ENCODE results near the gene EXOC6B. TPM values are rescaled to one million over a fixed set of nuclear protein-coding genes. Genes with fewer than 3 reads are reported as not detected.

Gene EXOC6B
- total and polyA plus RNA-seq, 10 of the 15 experiments (the other 5 are each of a cell fraction or from before 2014, with no cell fraction given) = 0.23 to 2.2 (median 1.2) TPM

GRCh38 chr2:72270556-72271275 lies 555.1 kb downstream of the EXOC6B start (continued):
- TF ChIP-seq E2F8 (IDR thresholded peaks at IDR 0.05; ENCODE audit: low read depth, partially characterized antibody) = no peak
- no peak for TF ChIP-seq ZNF217 (IDR thresholded peaks at IDR 0.05)
- no peak for TF ChIP-seq JUND (IDR thresholded peaks at IDR 0.05; ENCODE audit: low read depth, low read length)
- no peak for TF ChIP-seq NFYA (IDR thresholded peaks at IDR 0.05; ENCODE audit: borderline replicate concordance, low read depth, low read length)

GRCh38 chr2:72263776-72264060 lies 562.1 kb downstream of the EXOC6B start:
- RAD21 ChIA-PET (ENCODE audit: unreplicated experiment) = no interaction called here
- no peak overlapping the region for H3K4me3 ChIP-seq
- no peak overlapping the region for H3K9ac ChIP-seq (ENCODE audit: control insufficient read depth, insufficient read depth, low read length)
- CTCF ChIA-PET = no interaction called here
- H3K4me1 ChIP-seq (ENCODE audit: control insufficient read depth, insufficient read depth, low read length) = no peaks in the 10 kb centered on the region
- POLR2A ChIA-PET = no interaction called here
- no peaks in the 10 kb centered on the region for H3K79me2 ChIP-seq (ENCODE audit: control insufficient read depth, insufficient read depth, low read length)
- FAIRE-seq (no peak), DNase-seq (ENCODE audit: low read depth, low spot score) (no peak), ATAC-seq (no peak)
- no peaks in the 10 kb centered on the region for H3K27me3 ChIP-seq (replicated peaks in 1 of 2; ENCODE audit: control insufficient read depth in 2 of 2, insufficient read depth in 2 of 2, low read length in 1 of 2)
- in situ Hi-C loops (cut with MboI) (no loop called here), intact Hi-C loops (cut with micrococcal nuclease; ENCODE audit: unreplicated experiment) (no loop called here)
- H4K20me1 ChIP-seq (ENCODE audit: control insufficient read depth, insufficient read depth) = no peaks in the 10 kb centered on the region
- BruUV-seq (replicated peaks) = no TSS peak
- no peaks in the 10 kb centered on the region for H3K36me3 ChIP-seq (ENCODE audit: control insufficient read depth in 2 of 2, insufficient read depth in 2 of 2, low read length in 1 of 2)
- H3K9me3 ChIP-seq (replicated peaks; ENCODE audit: control insufficient read depth, insufficient read depth, low read length) = no peaks in the 10 kb centered on the region
- H3K4me2 ChIP-seq (ENCODE audit: control insufficient read depth, insufficient read depth) = no peak overlapping the region
- no peak overlapping the region for H2AFZ ChIP-seq (ENCODE audit: control insufficient read depth, low read depth, low read length)
- no peak overlapping the region for H3K27ac ChIP-seq (ENCODE audit: control insufficient read depth, insufficient read depth)
- no peak for TF ChIP-seq HSF1 (IDR thresholded peaks at IDR 0.05; ENCODE audit: low read depth, low read length)
- TF ChIP-seq ATF2 (IDR thresholded peaks at IDR 0.05; ENCODE audit: low read length) = no peak
- no peak for TF ChIP-seq MYC (IDR thresholded peaks at IDR 0.05; ENCODE audit: insufficient read depth, insufficient read length, insufficient replicate concordance, low read length, severe bottlenecking)
- TF ChIP-seq HCFC1 (IDR thresholded peaks at IDR 0.05; ENCODE audit: low read length) = no peak
- no peak for TF ChIP-seq SRF (IDR thresholded peaks at IDR 0.05; ENCODE audit: low read depth in 2 of 2, low read length in 2 of 2)
- TF ChIP-seq MTA2 (IDR thresholded peaks at IDR 0.05; ENCODE audit: low read depth) = no peak
- SMC1A ChIA-PET (ENCODE audit: uncharacterized antibody, unreplicated experiment) = no interaction called here

Measured in GM12878 (cell line).